Neural cell (in vitro differentiated cells): Measurements from ENCODE around the gene EP400.

Experiments
- CTCF ChIP-seq: fragments of 450-650 bp; IDR thresholded peaks from 2 replicates; pipeline ENCODE4 v1.5.1; 2014; ENCODE audit warnings: antibody characterized with exemption, mild to moderate bottlenecking, moderate library complexity; ENCODE audit not compliant: poor library complexity, severe bottlenecking
- EP300 ChIP-seq: fragments of 450-650 bp; conservative IDR thresholded peaks from 2 replicates; pipeline ENCODE4 v1.6.1; 2014; ENCODE audit warnings: antibody characterized with exemption, mild to moderate bottlenecking, moderate library complexity; ENCODE audit not compliant: poor library complexity, severe bottlenecking
- EZH2 ChIP-seq: fragments of 200-600, 300-800 bp; shearing (Covaris generic), sonication (generic); IDR thresholded peaks from 2 replicates; pipeline ENCODE4 v1.6.1; 2014; ENCODE audit warnings: antibody characterized with exemption, low read length, borderline replicate concordance, mild to moderate bottlenecking; ENCODE audit not compliant: insufficient read depth, poor library complexity, severe bottlenecking
- MXI1 ChIP-seq: fragments of 450-650 bp; conservative IDR thresholded peaks from 2 replicates; pipeline ENCODE4 v1.6.1; 2014; ENCODE audit warnings: antibody characterized with exemption, mild to moderate bottlenecking; ENCODE audit not compliant: poor library complexity, severe bottlenecking
- POLR2AphosphoS5 ChIP-seq: IDR thresholded peaks from 2 replicates; pipeline ENCODE4 v1.6.1; 2012
- RAD21 ChIP-seq: fragments of 450-650 bp; conservative IDR thresholded peaks from 2 replicates; pipeline ENCODE4 v1.6.1; 2014; ENCODE audit warnings: antibody characterized with exemption, mild to moderate bottlenecking, moderate library complexity
- REST ChIP-seq: IDR thresholded peaks from 2 replicates; pipeline ENCODE4 v1.6.1; 2012; ENCODE audit warnings: borderline replicate concordance
- SMC3 ChIP-seq: fragments of 450-650 bp; conservative IDR thresholded peaks from 2 replicates; pipeline ENCODE4 v1.6.1; 2014; ENCODE audit warnings: antibody characterized with exemption, mild to moderate bottlenecking, moderate library complexity; ENCODE audit not compliant: poor library complexity
- TAF1 ChIP-seq: IDR thresholded peaks from 2 replicates; pipeline ENCODE4 v1.6.1; 2012; ENCODE audit warnings: low read depth

GRCh38 chr12:131990066-131990979 is 40.6 kb downstream of the EP400 start:
- TF ChIP-seq CTCF (no peak), POLR2AphosphoS5 (no peak), TAF1 (no peak), SMC3 (no peak), RAD21 (no peak), EZH2 (no peak), MXI1 (no peak), EP300 (no peak), REST (no peak)
